Right lobe of liver (tissue), 6 donors: ENCODE data around the gene CRB1. TPM values are rescaled to one million over a fixed set of nuclear protein-coding genes. Genes with fewer than 3 reads are reported as not detected.
"Not testable (repeated sequence)": the region's sequence is repeated elsewhere in the genome, so short reads cannot be mapped to it uniquely, and the experiment has no call there.

Source experiments
- ATAC-seq, 4 donors: fragments of 200-7000 bp; cut with Tn5 transposase; one replicate each; pipeline ENCODE4 v1.9.1; 2020; ENCODE audit warnings: mild to moderate bottlenecking in 4 of 4, moderate library complexity in 4 of 4
- DNase-seq, 3 donors: peaks; one replicate each; pipeline ENCODE4 v3.0.0-alpha.2; 2020
- H3K27ac ChIP-seq, 3 donors: fragments of 200-600 bp; one replicate each; pipeline ENCODE4 v1.8.0; 2022
- H3K27me3 ChIP-seq, 2 donors: fragments of 200-600 bp; one replicate each; pipeline ENCODE4 v1.8.0; 2022
- H3K36me3 ChIP-seq, 4 donors: fragments of 200-600 bp; sonication (generic) in 1 of 4; one replicate each; pipeline versions ENCODE4 v1.5.1 to v1.8.0; 2017 to 2022; ENCODE audit warnings: control low read depth in 1 of 4
- H3K4me1 ChIP-seq, 4 donors: fragments of 200-600 bp; sonication (generic) in 1 of 4; one replicate each; pipeline versions ENCODE4 v1.5.1 to v1.8.0; 2017 to 2022; ENCODE audit warnings: control low read depth in 1 of 4
- H3K4me3 ChIP-seq, 3 donors: fragments of 200-600 bp; one replicate each; pipeline ENCODE4 v1.8.0; 2022
- H3K9me3 ChIP-seq, 4 donors: fragments of 200-600 bp; sonication (generic) in 1 of 4; one replicate each; pipeline versions ENCODE4 v1.5.1 to v1.8.0; 2017 to 2022; ENCODE audit warnings: control low read depth in 1 of 4
- POLR2A ChIP-seq: fragments of 450-650 bp; IDR thresholded peaks from one replicate; pipeline ENCODE4 v1.6.1; 2017; ENCODE audit warnings: antibody characterized with exemption, mild to moderate bottlenecking
- WGBS: methylation state at CpG from one replicate; pipeline ENCODE4 v1.1.6; 2018; ENCODE audit warnings: low coverage, low lambda C conversion rate; ENCODE audit not compliant: insufficient coverage; ENCODE audit errors: missing lambda C conversion rate; 5-methylcytosine and 5-hydroxymethylcytosine counted together
- intact Hi-C, 2 donors: fragments of 100-400 bp; cut with DNase I; formaldehyde crosslinking; loops; one replicate each; pipeline versions ENCODE4 v1.11.2 to v1.14.1; 2022
- total RNA-seq, 6 experiments: library from RNA; depleted of rRNA in 2 of 6; stranded (reverse); fragments of >200 nt in 2 of 6; fragmentation: NEBNext Ultra II Directional in 3 of 6; extraction: Animal tissue kit (Norgen Biotek cat#: 25700) in 3 of 6; gene quantifications; one replicate each; pipeline versions ENCODE4 v1.1.0 to v1.2.4, GENCODE V29; 2016 to 2023
- TF ChIP-seq, protein P1 (sequence below), 4 donors: fragments of 200-600 bp in 3 of 4; fragments of 450-650 bp in 1 of 4; IDR thresholded peaks; one replicate each; pipeline versions ENCODE4 v1.5.1 to v1.8.0; 2016 to 2022; ENCODE audit warnings: antibody characterized with exemption in 4 of 4, mild to moderate bottlenecking in 2 of 4
- donor health status: DM: no; HTN: yes; CAD: no.
- donor health status: DM: no; HTN: no; CAD: no.
- donor health status: DM: no; HTN: no; CAD: no.
- donor health status: DM: no; HTN: yes; CAD: no.
- donor health status: DM: no; HTN: yes; CAD: no.

Gene CRB1
- total RNA-seq, 6 experiments from 2014 or later: 0.29 TPM; not detected in 5

DNA sequence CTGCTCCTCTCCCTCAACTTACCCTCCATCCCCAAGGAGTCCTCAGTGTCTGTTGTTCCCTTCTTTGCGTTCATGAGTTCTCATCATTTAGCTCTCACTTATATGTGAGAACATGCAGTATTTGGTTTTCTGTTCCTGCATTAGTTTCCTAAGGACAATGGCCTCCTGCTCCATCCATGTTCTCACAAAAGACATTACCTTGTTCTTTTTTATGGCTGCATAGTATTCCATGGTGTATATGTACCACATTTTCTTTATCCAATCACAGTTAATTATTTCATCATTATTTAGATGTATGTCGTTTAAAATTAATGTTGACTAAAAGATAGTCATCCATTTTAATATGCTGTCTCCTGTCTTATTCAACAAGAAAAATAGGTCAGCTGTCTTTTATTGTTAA, 134.1 kb downstream of the CRB1 start:
- Histone ChIP-seq H3K4me3 (no peak overlapping the region), H3K27me3 (no peaks in the 10 kb centered on the region), H3K27ac (no peak overlapping the region), H3K9me3 (no peaks in the 10 kb centered on the region), H3K36me3 (no peaks in the 10 kb centered on the region), H3K4me1 (no peaks in the 10 kb centered on the region)
- WGBS: 77% methylated on average over 2 of the region's 2 CpGs
- no peak for ATAC-seq
- intact Hi-C loops: no loop called here
- TF ChIP-seq, protein P1, sequence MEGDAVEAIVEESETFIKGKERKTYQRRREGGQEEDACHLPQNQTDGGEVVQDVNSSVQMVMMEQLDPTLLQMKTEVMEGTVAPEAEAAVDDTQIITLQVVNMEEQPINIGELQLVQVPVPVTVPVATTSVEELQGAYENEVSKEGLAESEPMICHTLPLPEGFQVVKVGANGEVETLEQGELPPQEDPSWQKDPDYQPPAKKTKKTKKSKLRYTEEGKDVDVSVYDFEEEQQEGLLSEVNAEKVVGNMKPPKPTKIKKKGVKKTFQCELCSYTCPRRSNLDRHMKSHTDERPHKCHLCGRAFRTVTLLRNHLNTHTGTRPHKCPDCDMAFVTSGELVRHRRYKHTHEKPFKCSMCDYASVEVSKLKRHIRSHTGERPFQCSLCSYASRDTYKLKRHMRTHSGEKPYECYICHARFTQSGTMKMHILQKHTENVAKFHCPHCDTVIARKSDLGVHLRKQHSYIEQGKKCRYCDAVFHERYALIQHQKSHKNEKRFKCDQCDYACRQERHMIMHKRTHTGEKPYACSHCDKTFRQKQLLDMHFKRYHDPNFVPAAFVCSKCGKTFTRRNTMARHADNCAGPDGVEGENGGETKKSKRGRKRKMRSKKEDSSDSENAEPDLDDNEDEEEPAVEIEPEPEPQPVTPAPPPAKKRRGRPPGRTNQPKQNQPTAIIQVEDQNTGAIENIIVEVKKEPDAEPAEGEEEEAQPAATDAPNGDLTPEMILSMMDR (IDR thresholded peaks at IDR 0.05): no peak
- no peak for TF ChIP-seq POLR2A
- no peak for DNase-seq

DNA sequence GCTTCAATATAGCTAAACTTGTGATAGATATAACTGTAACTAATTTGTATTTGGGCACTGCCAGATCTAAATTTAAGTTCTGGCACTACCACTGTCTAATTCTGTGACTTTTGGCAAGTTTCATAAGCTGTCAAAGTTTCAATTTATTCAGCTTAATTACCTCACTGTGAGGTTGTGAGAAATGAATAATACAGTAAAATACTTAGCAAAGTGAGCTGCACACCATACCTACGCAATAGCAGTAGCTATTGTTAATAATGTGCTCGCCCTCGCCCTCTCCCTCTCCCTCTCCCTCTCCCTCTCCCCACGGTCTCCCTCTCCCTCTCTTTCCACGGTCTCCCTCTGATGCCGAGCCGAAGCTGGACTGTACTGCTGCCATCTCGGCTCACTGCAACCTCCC, 136.7 kb downstream of the CRB1 start:
- H3K36me3 ChIP-seq, H3K9me3 ChIP-seq, H3K27ac ChIP-seq, H3K27me3 ChIP-seq, intact Hi-C loops, H3K4me1 ChIP-seq, DNase-seq, H3K4me3 ChIP-seq, ATAC-seq: not testable (repeated sequence)
- WGBS: 85% methylated on average over 4 of the region's 8 CpGs

DNA sequence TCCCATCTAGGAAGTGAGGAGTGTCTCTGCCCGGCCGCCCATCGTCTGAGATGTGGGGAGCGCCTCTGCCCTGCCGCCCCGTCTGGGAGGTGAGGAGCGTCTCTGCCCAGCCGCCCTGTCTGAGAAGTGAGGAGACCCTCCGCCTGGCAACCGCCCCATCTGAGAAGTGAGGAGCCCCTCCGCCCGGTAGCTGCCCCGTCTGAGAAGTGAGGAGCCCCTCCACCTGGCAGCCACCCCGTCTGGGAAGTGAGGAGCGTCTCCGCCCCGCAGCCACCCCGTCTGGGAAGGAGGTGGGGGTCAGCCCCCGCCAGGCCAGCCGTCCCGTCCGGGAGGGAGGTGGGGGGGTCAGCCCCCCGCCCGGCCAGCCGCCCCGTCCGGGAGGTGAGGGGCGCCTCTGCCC, 137.6 kb downstream of the CRB1 start:
- H3K27me3 ChIP-seq, H3K4me3 ChIP-seq, intact Hi-C loops, ATAC-seq, H3K36me3 ChIP-seq, H3K4me1 ChIP-seq, DNase-seq, H3K9me3 ChIP-seq, H3K27ac ChIP-seq: not testable (repeated sequence)
- no CpG with 5 or more reads among the region's 28 CpGs for WGBS

DNA sequence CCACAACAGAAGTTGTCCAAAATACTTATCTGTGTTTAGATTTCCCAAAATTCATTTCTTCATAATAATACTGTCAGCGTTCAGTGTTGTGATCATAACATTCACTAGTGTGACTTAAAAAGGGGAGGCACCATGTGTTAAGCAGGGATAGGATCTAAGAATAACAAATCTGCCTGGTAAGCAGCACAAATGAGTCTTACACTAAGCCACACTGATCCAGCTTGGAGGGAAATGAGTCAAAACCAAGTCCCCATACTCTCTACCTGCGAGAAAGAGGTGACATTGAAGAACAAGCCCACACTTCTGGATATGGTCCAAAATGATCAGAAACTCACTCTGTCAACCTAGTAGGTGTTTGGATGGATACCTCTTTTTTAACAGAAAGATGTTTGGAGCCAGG, 145.5 kb downstream of the CRB1 start:
- intact Hi-C loops: no loop called here
- DNase-seq: no peak
- 62% methylated on average over 2 of the region's 2 CpGs for WGBS
- no peaks in the 10 kb centered on the region for H3K36me3 ChIP-seq
- no peak for TF ChIP-seq POLR2A
- TF ChIP-seq, protein P1 (IDR thresholded peaks at IDR 0.05): no peak
- ATAC-seq: no peak
- H3K27ac ChIP-seq: no peak overlapping the region
- no peak overlapping the region for H3K4me3 ChIP-seq
- no peaks in the 10 kb centered on the region for H3K27me3 ChIP-seq
- H3K9me3 ChIP-seq: no peaks in the 10 kb centered on the region
- no peaks in the 10 kb centered on the region for H3K4me1 ChIP-seq

DNA sequence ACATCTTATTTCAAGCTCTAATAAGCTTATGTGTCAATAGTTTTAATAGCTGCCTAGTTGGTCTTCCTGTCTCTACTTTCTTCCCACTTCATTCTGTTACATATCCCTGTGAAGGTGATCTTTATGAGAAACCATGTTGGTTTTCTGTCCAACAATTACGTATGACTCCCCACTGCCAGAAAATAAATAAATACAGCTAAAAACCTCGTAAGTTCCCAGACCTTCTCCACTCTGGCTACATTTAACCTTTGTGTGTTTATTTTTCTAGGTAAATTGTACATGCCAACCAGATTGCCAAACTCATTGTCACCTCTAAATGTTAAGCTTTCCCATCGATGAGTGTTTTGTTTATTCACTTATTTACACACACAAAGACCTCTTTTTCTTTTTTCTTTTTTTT, 147.2 kb downstream of the CRB1 start:
- Histone ChIP-seq H3K9me3 (no peaks in the 10 kb centered on the region), H3K36me3 (no peaks in the 10 kb centered on the region), H3K27ac (no peak overlapping the region), H3K4me1 (no peaks in the 10 kb centered on the region), H3K27me3 (no peaks in the 10 kb centered on the region), H3K4me3 (no peak overlapping the region)
- 27% methylated on average over 3 of the region's 3 CpGs for WGBS
- DNase-seq: no peak
- intact Hi-C loops: no loop called here
- no peak for ATAC-seq
- TF ChIP-seq, protein P1 (IDR thresholded peaks at IDR 0.05): no peak
- no peak for TF ChIP-seq POLR2A

DNA sequence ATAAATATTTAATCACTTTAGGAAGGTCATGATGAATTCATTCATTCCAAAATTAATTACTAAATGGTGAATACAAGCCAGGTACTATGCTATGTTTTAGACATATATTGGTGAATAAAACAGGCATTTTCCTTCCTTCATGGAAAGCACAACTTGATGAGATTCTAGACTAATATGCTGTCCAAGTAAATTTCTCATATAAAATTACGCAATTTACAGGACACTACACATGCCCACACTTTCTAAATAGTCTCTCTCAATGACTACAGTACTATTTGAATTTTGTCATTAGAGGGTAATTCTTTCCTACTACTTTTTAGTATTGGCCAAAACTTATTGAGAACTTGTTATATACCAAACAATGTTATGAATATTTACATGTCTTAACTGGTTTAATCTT, 150.6 kb downstream of the CRB1 start:
- no peak for ATAC-seq
- intact Hi-C loops: no loop called here
- Histone ChIP-seq H3K27ac (no peak overlapping the region), H3K9me3 (no peaks in the 10 kb centered on the region), H3K36me3 (no peaks in the 10 kb centered on the region), H3K4me1 (no peaks in the 10 kb centered on the region), H3K4me3 (no peak overlapping the region), H3K27me3 (no peaks in the 10 kb centered on the region)
- DNase-seq: no peak
- TF ChIP-seq, protein P1 (IDR thresholded peaks at IDR 0.05): no peak
- TF ChIP-seq POLR2A: no peak
- 100% methylated on average over 1 of the region's 1 CpG for WGBS
